GM19240 (cell line): ENCODE results near the gene UBC.
A peak's percentile ranks its signal among the peaks of the same experiment; 100 is the strongest.

Experiments used
- DNase-seq: peaks from one replicate; pipeline ENCODE4 v3.0.0; 2011; ENCODE audit warnings: low spot score; ENCODE audit not compliant: insufficient read length

UBC gene

GRCh38 chr12:124865728-124866127 is 48.7 kb downstream of the UBC start:
- DNase-seq = no peak

- no peak for DNase-seq
Measured at GRCh38 chr12:124864326-124864752, 50.1 kb downstream of the UBC start.

GRCh38 chr12:124863416-124864325 is 50.8 kb downstream of the UBC start, which contains the start of gene SCARB1:
TSS of gene SCARB1 (minus strand) at chr12:124863864. CDS start at chr12:124863720, 144 bp downstream.
- peak; percentile 91 for DNase-seq

- no peak for DNase-seq
Measured at GRCh38 chr12:124862768-124863415, 51.6 kb downstream of the UBC start.

- DNase-seq = no peak
Measured at GRCh38 chr12:124861898-124862676, 52.4 kb downstream of the UBC start.
